ENCODE results near the gene PHEX.

DNA sequence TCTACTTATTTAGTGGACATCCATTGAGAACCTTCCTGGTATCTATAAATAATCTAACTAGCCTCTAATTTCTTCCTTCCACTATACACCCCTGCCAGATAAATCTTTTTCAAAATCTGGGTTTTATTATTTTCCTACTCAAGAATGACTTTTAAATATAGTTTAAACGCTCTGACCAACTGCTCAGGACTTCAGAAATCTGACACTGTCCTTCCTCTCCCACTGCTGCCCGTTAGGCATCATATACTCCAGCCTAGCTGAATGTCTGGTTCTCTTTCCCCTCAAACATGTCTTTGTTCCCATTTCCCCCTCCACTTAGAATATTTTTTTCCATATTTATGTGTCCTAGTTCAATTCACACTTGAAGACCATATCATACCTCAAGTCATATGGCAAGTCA lies 205.4 kb downstream of the PHEX start:
- TF ChIP-seq, protein P1, sequence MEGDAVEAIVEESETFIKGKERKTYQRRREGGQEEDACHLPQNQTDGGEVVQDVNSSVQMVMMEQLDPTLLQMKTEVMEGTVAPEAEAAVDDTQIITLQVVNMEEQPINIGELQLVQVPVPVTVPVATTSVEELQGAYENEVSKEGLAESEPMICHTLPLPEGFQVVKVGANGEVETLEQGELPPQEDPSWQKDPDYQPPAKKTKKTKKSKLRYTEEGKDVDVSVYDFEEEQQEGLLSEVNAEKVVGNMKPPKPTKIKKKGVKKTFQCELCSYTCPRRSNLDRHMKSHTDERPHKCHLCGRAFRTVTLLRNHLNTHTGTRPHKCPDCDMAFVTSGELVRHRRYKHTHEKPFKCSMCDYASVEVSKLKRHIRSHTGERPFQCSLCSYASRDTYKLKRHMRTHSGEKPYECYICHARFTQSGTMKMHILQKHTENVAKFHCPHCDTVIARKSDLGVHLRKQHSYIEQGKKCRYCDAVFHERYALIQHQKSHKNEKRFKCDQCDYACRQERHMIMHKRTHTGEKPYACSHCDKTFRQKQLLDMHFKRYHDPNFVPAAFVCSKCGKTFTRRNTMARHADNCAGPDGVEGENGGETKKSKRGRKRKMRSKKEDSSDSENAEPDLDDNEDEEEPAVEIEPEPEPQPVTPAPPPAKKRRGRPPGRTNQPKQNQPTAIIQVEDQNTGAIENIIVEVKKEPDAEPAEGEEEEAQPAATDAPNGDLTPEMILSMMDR (IDR thresholded peaks at IDR 0.05; ENCODE audit: low read depth, low read length, poor library complexity, severe bottlenecking) = no peak
- TF ChIP-seq EZH2phosphoT487 (IDR thresholded peaks at IDR 0.05; ENCODE audit: borderline replicate concordance, low read length) = no peak
